Testis (tissue), 3 donors: ENCODE data around the gene SUN1. TPM values are rescaled to one million over a fixed set of nuclear protein-coding genes. Genes with fewer than 3 reads are reported as not detected.

Experiments used
- DNase-seq: peaks from one replicate; pipeline ENCODE4 v3.0.0-alpha.2; 2019
- H3K27ac ChIP-seq, 2 donors: fragments of 200-600 bp; sonication (generic); one replicate each; pipeline ENCODE4 v1.5.1; 2019
- H3K27me3 ChIP-seq: fragments of 200-600 bp; sonication (generic); one replicate; pipeline ENCODE4 v1.5.1; 2019
- H3K36me3 ChIP-seq: fragments of 200-600 bp; sonication (generic); one replicate; pipeline ENCODE4 v1.5.1; 2017; ENCODE audit warnings: low read depth; ENCODE audit errors: missing control alignments
- H3K4me1 ChIP-seq: fragments of 200-600 bp; sonication (generic); one replicate; pipeline ENCODE4 v1.5.1; 2019
- H3K4me3 ChIP-seq, 2 donors: fragments of 200-600 bp; sonication (generic); one replicate each; pipeline ENCODE4 v1.5.1; 2017 to 2019
- H3K9me3 ChIP-seq: fragments of 200-600 bp; sonication (generic); one replicate; pipeline ENCODE4 v1.5.1; 2017
- CTCF ChIP-seq, 3 experiments: fragments of 450-650 bp in 2 of 3; fragments of 200-600 bp in 1 of 3; sonication (generic) in 1 of 3; IDR thresholded peaks; one replicate each; pipeline ENCODE4 v1.5.1; 2016 to 2019; ENCODE audit warnings: antibody characterized with exemption in 3 of 3, mild to moderate bottlenecking in 2 of 3, moderate library complexity in 1 of 3
- POLR2A ChIP-seq: fragments of 450-650 bp; IDR thresholded peaks from one replicate; pipeline ENCODE4 v1.6.1; 2017; ENCODE audit warnings: antibody characterized with exemption, mild to moderate bottlenecking, moderate library complexity
- WGBS, 2 donors: methylation state at CpG; one replicate each; pipeline ENCODE4 v1.1.5; 2018; 5-methylcytosine and 5-hydroxymethylcytosine counted together
- intact Hi-C: fragments of 100-400 bp; cut with DNase I; formaldehyde crosslinking; loops from one replicate; pipeline ENCODE4 v1.15.1; 2023; ENCODE audit warnings: low total_unique reads
- polyA plus RNA-seq: library from polyadenylated mRNA; stranded (reverse); fragments of 350-450 nt; fragmentation: Illumina TruSeq; extraction: RNeasy Lipid Tissue Mini Kit (QIAGEN cat#74804); gene quantifications from one replicate; pipeline ENCODE4 v1.2.3, GENCODE V29; 2014; ENCODE audit warnings: low read depth, low replicate concordance; ENCODE audit not compliant: insufficient read depth
- total RNA-seq, 2 donors: library from RNA; depleted of rRNA; stranded (reverse); fragments of >200 nt; gene quantifications; one replicate each; pipeline ENCODE4 v1.2.3, GENCODE V29; 2016

Gene SUN1
- total and polyA plus RNA-seq, 3 donors from 2014 or later, result 167 to 213 (median 173) TPM

GRCh38 chr7:830069-830468, 2.2 kb upstream of the SUN1 start:
- WGBS, 2 donors, result 73 to 84% methylated on average over 12 of the region's 12 CpGs
- H3K27me3 ChIP-seq, result no peaks in the 10 kb centered on the region
- H3K36me3 ChIP-seq, result no peaks in the 10 kb centered on the region
- DNase-seq, result no peak
- H3K27ac ChIP-seq, result no peak overlapping the region
- no peaks in the 10 kb centered on the region for H3K9me3 ChIP-seq
- TF ChIP-seq CTCF (IDR thresholded peaks at IDR 0.05) (no peak), POLR2A (no peak)
- peaks cover 20% of the 10 kb centered on the region for H3K4me1 ChIP-seq
- intact Hi-C loops, result no loop called here
- H3K4me3 ChIP-seq, result no peak overlapping the region

GRCh38 chr7:831596-832166, 595 bp upstream of the SUN1 start:
- H3K4me3 ChIP-seq, result no peak overlapping the region
- WGBS, 2 donors, result 32 to 40% methylated on average over 7 of the region's 7 CpGs

GRCh38 chr7:832968-833424, 720 bp downstream of the SUN1 start:
- no peak for DNase-seq
- intact Hi-C loops, result no loop called here
- H3K9me3 ChIP-seq, result no peaks in the 10 kb centered on the region
- no peaks in the 10 kb centered on the region for H3K27me3 ChIP-seq
- TF ChIP-seq POLR2A (no peak), CTCF (IDR thresholded peaks at IDR 0.05) (no peak)
- WGBS, 2 donors, result 90 to 96% methylated on average over 15 of the region's 15 CpGs
- H3K4me1 ChIP-seq, result peaks cover 20% of the 10 kb centered on the region
- no peaks in the 10 kb centered on the region for H3K36me3 ChIP-seq
- H3K27ac ChIP-seq, result no peak overlapping the region
- no peak overlapping the region for H3K4me3 ChIP-seq

More at GRCh38 chr7:831596-832166, 595 bp upstream of the SUN1 start:
- no peak for TF ChIP-seq CTCF (IDR thresholded peaks at IDR 0.05)
- Histone ChIP-seq H3K9me3 (no peaks in the 10 kb centered on the region), H3K27me3 (no peaks in the 10 kb centered on the region), H3K4me1 (peaks cover 20% of the 10 kb centered on the region), H3K36me3 (no peaks in the 10 kb centered on the region), H3K27ac (peak overlapping the region; percentile 76 to 84)
- DNase-seq, result no peak
- intact Hi-C loops, result no loop called here

- peak overlapping the region in 1 of 2 donors; percentile 23 for H3K27ac ChIP-seq
- no peak for DNase-seq
- intact Hi-C loops, result no loop called here
- 73 to 89% methylated on average over 8 of the region's 8 CpGs for WGBS, 2 donors
- no peaks in the 10 kb centered on the region for H3K36me3 ChIP-seq
- H3K9me3 ChIP-seq, result no peaks in the 10 kb centered on the region
- H3K4me3 ChIP-seq, result no peak overlapping the region
- H3K4me1 ChIP-seq, result peaks cover 20% of the 10 kb centered on the region
- no peak for TF ChIP-seq POLR2A
- no peak for TF ChIP-seq CTCF (IDR thresholded peaks at IDR 0.05)
- no peaks in the 10 kb centered on the region for H3K27me3 ChIP-seq
These were observed 1.5 kb downstream of the SUN1 start for GRCh38 chr7:833601-834258.

GRCh38 chr7:834277-834676, 2.0 kb downstream of the SUN1 start:
- Histone ChIP-seq H3K27ac (peak overlapping the region in 1 of 2 donors; percentile 23), H3K36me3 (no peaks in the 10 kb centered on the region), H3K27me3 (no peaks in the 10 kb centered on the region), H3K4me3 (no peak overlapping the region), H3K9me3 (no peaks in the 10 kb centered on the region), H3K4me1 (peaks cover 20% of the 10 kb centered on the region)
- intact Hi-C loops, result no loop called here
- WGBS, 2 donors, result 79 to 87% methylated on average over 12 of the region's 12 CpGs
- TF ChIP-seq POLR2A (no peak), CTCF (IDR thresholded peaks at IDR 0.05) (no peak)
- no peak for DNase-seq
